B cell (primary cell): Measurements from ENCODE around the gene EML3. TPM values are rescaled to one million over a fixed set of nuclear protein-coding genes. Genes with fewer than 3 reads are reported as not detected.

Experiments used
- ATAC-seq: fragments of 200-7000 bp; cut with Tn5 transposase; one replicate; pipeline ENCODE4 v1.10.0; 2021; ENCODE audit warnings: low read depth, mild to moderate bottlenecking, moderate number of reproducible peaks, moderate library complexity
- CTCF ChIA-PET: fragments of 350-600 bp; sonication (Branson Sonifier 250); formaldehyde crosslinking; loops from one replicate; lab custom pipeline; 2021; ENCODE audit warnings: antibody characterized with exemption, inconsistent platforms; lab: Charles Lee
- POLR2A ChIA-PET: fragments of 350-600 bp; sonication (Branson Sonifier 250); formaldehyde crosslinking; loops from one replicate; lab custom pipeline; 2021; ENCODE audit warnings: antibody characterized with exemption; lab: Charles Lee
- DNase-seq: peaks from one replicate; pipeline ENCODE4 v3.0.0; 2013
- H2AFZ ChIP-seq: 2 replicates; pipeline ENCODE4 v1.6.1; 2012; ENCODE audit warnings: mild to moderate bottlenecking, low read depth, low read length; ENCODE audit not compliant: insufficient read depth, poor library complexity, severe bottlenecking
- H3K27ac ChIP-seq, 2 donors: 1 replicate in 1 of 2; 2 replicates in 1 of 2; pipeline ENCODE4 v1.5.1; 2012 to 2013; ENCODE audit warnings: low read length in 2 of 2, mild to moderate bottlenecking in 2 of 2, moderate library complexity in 1 of 2
- H3K27me3 ChIP-seq, 4 experiments: fragments of 200-600 bp in 1 of 4; sonication (generic) in 1 of 4; replicated peaks in 1 of 4; 1 replicate in 2 of 4; 2 replicates in 2 of 4; pipeline versions ENCODE4 v1.6.1 to v1.7.0; 2013 to 2016; ENCODE audit warnings: low read length in 3 of 4, mild to moderate bottlenecking in 2 of 4, mixed read lengths in 1 of 4, moderate library complexity in 1 of 4; ENCODE audit not compliant: insufficient read depth in 4 of 4, control insufficient read depth in 3 of 4; ENCODE audit errors: control extremely low read depth in 1 of 4
- H3K36me3 ChIP-seq, 2 experiments: replicated peaks in 1 of 2; 1 replicate in 1 of 2; 2 replicates in 1 of 2; pipeline versions ENCODE4 v1.6.1 to v1.7.1; 2013; ENCODE audit warnings: low read length in 1 of 2; ENCODE audit not compliant: insufficient read depth in 2 of 2, control insufficient read depth in 1 of 2; ENCODE audit errors: control extremely low read depth in 1 of 2, extremely low read depth in 1 of 2
- H3K4me1 ChIP-seq, 2 donors: fragments of 200-600 bp in 1 of 2; sonication (generic) in 1 of 2; 1 replicate in 1 of 2; 2 replicates in 1 of 2; pipeline versions ENCODE4 v1.5.1 to v1.6.1; 2013 to 2017; ENCODE audit warnings: low read length in 2 of 2; ENCODE audit not compliant: control insufficient read depth in 2 of 2, insufficient read depth in 2 of 2
- H3K4me2 ChIP-seq: replicated peaks from 2 replicates; pipeline ENCODE3; 2012; ENCODE audit warnings: mild to moderate bottlenecking, low read depth, low read length; ENCODE audit not compliant: poor library complexity, severe bottlenecking
- H3K4me3 ChIP-seq, 5 experiments: fragments of 200-600 bp in 1 of 5; sonication (generic) in 1 of 5; 1 replicate in 3 of 5; 2 replicates in 2 of 5; pipeline versions ENCODE4 v1.5.1 to v1.7.0; 2011 to 2016; ENCODE audit warnings: low read length in 4 of 5, mild to moderate bottlenecking in 4 of 5, low read depth in 2 of 5, control low read depth in 1 of 5, moderate library complexity in 1 of 5; ENCODE audit not compliant: insufficient read depth in 1 of 5; ENCODE audit errors: control extremely low read depth in 1 of 5, extremely low read depth in 1 of 5
- H3K79me2 ChIP-seq: fragments of 200-600 bp; sonication (generic); one replicate; pipeline ENCODE4 v1.6.0; 2016; ENCODE audit warnings: low read length; ENCODE audit not compliant: control insufficient read depth, insufficient read depth
- H3K9ac ChIP-seq: fragments of 200-600 bp; sonication (generic); 2 replicates; pipeline ENCODE4 v1.6.1; 2017; ENCODE audit warnings: mild to moderate bottlenecking, low read length, moderate library complexity
- H3K9me3 ChIP-seq, 3 donors: one replicate each; pipeline versions ENCODE4 v1.6.1 to v1.7.1; 2013; ENCODE audit warnings: low read length in 2 of 3; ENCODE audit not compliant: control insufficient read depth in 2 of 3, insufficient read depth in 1 of 3; ENCODE audit errors: control extremely low read depth in 1 of 3
- H4K20me1 ChIP-seq: 2 replicates; pipeline ENCODE4 v1.6.0; 2012; ENCODE audit warnings: mild to moderate bottlenecking, low read length; ENCODE audit not compliant: insufficient read depth, control insufficient read depth, poor library complexity, severe bottlenecking
- H3K27ac Mint-ChIP-seq: one replicate; pipeline ENCODE4 v1.8.0; 2021; ENCODE audit warnings: mixed read lengths
- H3K27me3 Mint-ChIP-seq: one replicate; pipeline ENCODE4 v1.8.0; 2021; ENCODE audit warnings: mixed read lengths
- H3K4me1 Mint-ChIP-seq: one replicate; pipeline ENCODE4 v1.8.0; 2021; ENCODE audit warnings: mixed read lengths
- H3K4me3 Mint-ChIP-seq: one replicate; pipeline ENCODE4 v1.8.0; 2021; ENCODE audit warnings: mixed read lengths
- H3K9me3 Mint-ChIP-seq: one replicate; pipeline ENCODE4 v1.8.0; 2022; ENCODE audit warnings: mixed read lengths; ENCODE audit not compliant: insufficient read depth
- CTCF ChIP-seq: fragments of 200-600 bp; IDR thresholded peaks from one replicate; pipeline ENCODE4 v1.8.0; 2022; ENCODE audit warnings: antibody characterized with exemption, mild to moderate bottlenecking
- EZH2 ChIP-seq: IDR thresholded peaks from 2 replicates; pipeline ENCODE4 v1.6.1; 2012; ENCODE audit warnings: borderline replicate concordance, low read depth, mild to moderate bottlenecking, moderate library complexity, low read length; ENCODE audit not compliant: insufficient read depth, poor library complexity, severe bottlenecking
- WGBS: methylation state at CpG from one replicate; pipeline ENCODE4 v1.1.5; 2013; ENCODE audit warnings: missing lambda C conversion rate; ENCODE audit not compliant: insufficient coverage; 5-methylcytosine and 5-hydroxymethylcytosine counted together
- intact Hi-C: fragments of 100-400 bp; cut with micrococcal nuclease; formaldehyde crosslinking; loops from one replicate; pipeline ENCODE4 v1.10.0; 2022
- polyA plus RNA-seq: library from polyadenylated mRNA; depleted of rRNA; stranded (reverse); fragments of >200 nt; gene quantifications from 2 replicates; pipeline ENCODE4 v1.2.3, GENCODE V29; 2012
- total RNA-seq, 2 donors: library from RNA; stranded (reverse); fragments of 120-200 nt in 1 of 2; gene quantifications; 1 replicate in 1 of 2; 2 replicates in 1 of 2; pipeline versions ENCODE4 v1.2.3 to v1.2.4, GENCODE V29; 2013 to 2022

EML3 gene
- total and polyA plus RNA-seq, 2 donors (not counting 1 experiment from before 2014, with no cell fraction given), result 127 to 128 TPM

GRCh38 chr11:62556108-62556874 is 56.3 kb downstream of the EML3 start:
- TF ChIP-seq CTCF (no peak), EZH2 (no peak)
- Histone ChIP-seq H3K4me1 (peaks cover 65 to 84% of the 10 kb centered on the region in 2 donors), H3K9me3 (no peaks in the 10 kb centered on the region), H3K79me2 (peaks cover 22% of the 10 kb centered on the region), H3K27ac (peak overlapping the region; percentile 98 to 99), H3K4me3 (peak overlapping the region in 4 of 5 experiments; percentile 0 to 53 (median 26)), H4K20me1 (peaks cover 7% of the 10 kb centered on the region), H3K27me3 (no peaks in the 10 kb centered on the region), H2AFZ (peak overlapping the region; percentile 32), H3K36me3 (peaks cover 7 to 27% of the 10 kb centered on the region in 2 experiments), H3K4me2 (peak overlapping the region; percentile 74), H3K9ac (peak overlapping the region; percentile 44)
- intact Hi-C loops, result loop anchor here (1.0 to 5.0 kb wide), 5 partner anchors 10 to 1199 kb away; partner anchors contain the start of genes AHNAK and EEF1G
- ATAC-seq (peak; percentile 37), DNase-seq (peak; percentile 75)
- H3K9me3 Mint-ChIP-seq, result no peaks in the 10 kb centered on the region
- no peaks in the 10 kb centered on the region for H3K27me3 Mint-ChIP-seq
- peak overlapping the region; percentile 96 for H3K27ac Mint-ChIP-seq
- H3K4me1 Mint-ChIP-seq, result peaks cover 74% of the 10 kb centered on the region
- POLR2A ChIA-PET, result interaction anchor here (0.7 to 9.3 kb wide), 9 partner anchors 10 to 285 kb away, joined by 3 to 119 read pairs (median 4); partner anchors contain the start of genes AHNAK, C11orf98, CSKMT and EEF1G
- WGBS, result 1% methylated on average over 9 of the region's 14 CpGs
- CTCF ChIA-PET, result interaction anchor here (0.5 to 13.2 kb wide), 9 partner anchors 9 to 176 kb away, joined by 3 to 376 read pairs (median 6); partner anchors contain the start of genes AHNAK and TUT1
- H3K4me3 Mint-ChIP-seq, result peak overlapping the region; percentile 80
